ENCODE data around the gene SIPA1L3.

Gene SIPA1L3

DNA sequence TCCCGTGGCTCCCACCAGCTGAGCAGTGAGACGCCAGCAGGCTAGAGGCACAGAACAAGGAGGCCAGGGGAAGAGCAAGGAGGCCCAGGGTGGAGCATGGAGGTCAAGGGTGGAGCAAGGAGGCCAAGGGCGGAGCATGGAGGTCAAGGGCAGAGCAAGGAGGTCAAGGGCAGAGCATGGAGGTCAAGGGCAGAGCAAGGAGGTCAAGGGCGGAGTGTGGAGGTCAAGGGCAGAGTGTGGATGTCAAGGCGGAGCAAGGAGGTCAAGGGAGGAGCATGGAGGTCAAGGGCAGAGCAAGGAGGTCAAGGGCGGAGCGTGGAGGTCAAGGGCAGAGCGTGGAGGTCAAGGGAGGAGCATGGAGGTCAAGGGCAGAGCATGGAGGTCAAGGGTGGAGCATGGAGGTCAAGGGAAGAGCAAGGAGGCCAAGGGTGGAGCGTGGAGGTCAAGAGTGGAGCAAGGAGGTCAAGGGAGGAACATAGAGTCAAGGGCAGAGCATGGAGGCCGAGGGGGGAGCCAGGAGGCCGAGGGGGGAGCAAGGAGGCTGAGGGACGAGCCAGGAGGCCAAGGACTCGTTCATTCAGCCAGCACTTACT, 289.3 kb downstream of the SIPA1L3 start:
- TF ChIP-seq EZH2phosphoT487 (IDR thresholded peaks at IDR 0.05; ENCODE audit: low read length) (no peak), EZH2 (optimal IDR thresholded peaks at IDR 0.05; ENCODE audit: low read depth, low read length) (no peak)
- TF ChIP-seq, protein P1, sequence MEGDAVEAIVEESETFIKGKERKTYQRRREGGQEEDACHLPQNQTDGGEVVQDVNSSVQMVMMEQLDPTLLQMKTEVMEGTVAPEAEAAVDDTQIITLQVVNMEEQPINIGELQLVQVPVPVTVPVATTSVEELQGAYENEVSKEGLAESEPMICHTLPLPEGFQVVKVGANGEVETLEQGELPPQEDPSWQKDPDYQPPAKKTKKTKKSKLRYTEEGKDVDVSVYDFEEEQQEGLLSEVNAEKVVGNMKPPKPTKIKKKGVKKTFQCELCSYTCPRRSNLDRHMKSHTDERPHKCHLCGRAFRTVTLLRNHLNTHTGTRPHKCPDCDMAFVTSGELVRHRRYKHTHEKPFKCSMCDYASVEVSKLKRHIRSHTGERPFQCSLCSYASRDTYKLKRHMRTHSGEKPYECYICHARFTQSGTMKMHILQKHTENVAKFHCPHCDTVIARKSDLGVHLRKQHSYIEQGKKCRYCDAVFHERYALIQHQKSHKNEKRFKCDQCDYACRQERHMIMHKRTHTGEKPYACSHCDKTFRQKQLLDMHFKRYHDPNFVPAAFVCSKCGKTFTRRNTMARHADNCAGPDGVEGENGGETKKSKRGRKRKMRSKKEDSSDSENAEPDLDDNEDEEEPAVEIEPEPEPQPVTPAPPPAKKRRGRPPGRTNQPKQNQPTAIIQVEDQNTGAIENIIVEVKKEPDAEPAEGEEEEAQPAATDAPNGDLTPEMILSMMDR (IDR thresholded peaks at IDR 0.05; ENCODE audit: low read length): no peak
- no peak for DNase-seq
- H3K27me3 ChIP-seq (replicated peaks; ENCODE audit: insufficient read depth, low read length): no peaks in the 10 kb centered on the region
- H3K4me2 ChIP-seq (ENCODE audit: low read depth, low read length): no peak overlapping the region
- no peak overlapping the region for H3K27ac ChIP-seq (ENCODE audit: low read length)
- no peaks in the 10 kb centered on the region for H3K9me3 ChIP-seq (replicated peaks; ENCODE audit: insufficient read depth, low read length)
- no peak overlapping the region for H2AFZ ChIP-seq (ENCODE audit: low read length)
- no peaks in the 10 kb centered on the region for H4K20me1 ChIP-seq (ENCODE audit: insufficient read depth, low read length)
- no peaks in the 10 kb centered on the region for H3F3A ChIP-seq (ENCODE audit: insufficient read depth, low read length)
- no peak overlapping the region for H3K9ac ChIP-seq (ENCODE audit: low read length)
- H3K79me2 ChIP-seq (ENCODE audit: low read length): no peaks in the 10 kb centered on the region
- no peaks in the 10 kb centered on the region for H3K36me3 ChIP-seq (replicated peaks; ENCODE audit: insufficient read depth, low read length)
- no peaks in the 10 kb centered on the region for H3K9me2 ChIP-seq (replicated peaks; ENCODE audit: insufficient read depth, low read length)
- no peaks in the 10 kb centered on the region for H3K4me1 ChIP-seq (ENCODE audit: low read length)
- no peak overlapping the region for H3K4me3 ChIP-seq (ENCODE audit: low read length)

DNA sequence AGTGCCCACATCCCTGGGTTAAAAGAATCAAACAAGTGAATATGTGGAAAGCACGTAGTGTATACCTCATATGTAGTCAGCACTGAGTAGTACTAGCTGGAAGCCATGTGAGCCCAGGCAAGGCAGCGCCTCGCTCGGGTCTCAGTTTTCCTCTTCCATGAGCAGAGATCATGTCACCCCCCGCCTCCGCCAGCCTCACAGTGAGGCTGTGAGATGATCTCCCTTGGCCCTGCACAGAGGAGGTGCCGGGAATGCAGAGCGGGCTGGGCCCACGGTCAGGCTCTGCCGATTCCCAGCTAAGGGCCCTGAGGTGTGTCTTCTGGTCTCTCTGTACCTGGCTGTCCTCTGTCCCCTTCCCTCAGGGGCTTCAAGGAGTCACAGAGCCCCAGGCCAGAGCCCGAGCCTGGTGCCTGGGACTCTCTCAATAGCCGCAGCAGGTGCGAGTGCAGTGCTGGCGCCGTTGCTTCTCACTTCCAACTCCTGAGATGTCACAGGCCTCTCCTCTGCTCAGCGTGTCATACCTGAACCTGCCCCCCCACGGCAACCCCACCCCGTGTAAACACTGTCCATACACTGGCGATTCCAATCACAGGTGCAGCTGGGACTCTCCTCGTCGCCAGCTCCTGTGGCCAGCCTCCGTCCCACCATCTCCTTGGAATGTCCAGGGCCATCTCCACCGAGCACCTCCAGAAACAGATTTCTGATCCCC, 290.1 kb downstream of the SIPA1L3 start:
- H3K9ac ChIP-seq (ENCODE audit: low read length): no peak overlapping the region
- no peaks in the 10 kb centered on the region for H3K27me3 ChIP-seq (replicated peaks; ENCODE audit: insufficient read depth, low read length)
- H3F3A ChIP-seq (ENCODE audit: insufficient read depth, low read length): no peaks in the 10 kb centered on the region
- H3K36me3 ChIP-seq (replicated peaks; ENCODE audit: insufficient read depth, low read length): no peaks in the 10 kb centered on the region
- no peak overlapping the region for H3K27ac ChIP-seq (ENCODE audit: low read length)
- no peaks in the 10 kb centered on the region for H4K20me1 ChIP-seq (ENCODE audit: insufficient read depth, low read length)
- no peak for DNase-seq
- no peak overlapping the region for H3K4me3 ChIP-seq (ENCODE audit: low read length)
- H3K79me2 ChIP-seq (ENCODE audit: low read length): no peaks in the 10 kb centered on the region
- no peak overlapping the region for H3K4me2 ChIP-seq (ENCODE audit: low read depth, low read length)
- H2AFZ ChIP-seq (ENCODE audit: low read length): no peak overlapping the region
- H3K4me1 ChIP-seq (ENCODE audit: low read length): no peaks in the 10 kb centered on the region
- H3K9me3 ChIP-seq (replicated peaks; ENCODE audit: insufficient read depth, low read length): no peaks in the 10 kb centered on the region
- H3K9me2 ChIP-seq (replicated peaks; ENCODE audit: insufficient read depth, low read length): no peaks in the 10 kb centered on the region
- no peak for TF ChIP-seq EZH2 (optimal IDR thresholded peaks at IDR 0.05; ENCODE audit: low read depth, low read length)
- TF ChIP-seq, protein P1 (IDR thresholded peaks at IDR 0.05; ENCODE audit: low read length): no peak
- no peak for TF ChIP-seq EZH2phosphoT487 (IDR thresholded peaks at IDR 0.05; ENCODE audit: low read length)

DNA sequence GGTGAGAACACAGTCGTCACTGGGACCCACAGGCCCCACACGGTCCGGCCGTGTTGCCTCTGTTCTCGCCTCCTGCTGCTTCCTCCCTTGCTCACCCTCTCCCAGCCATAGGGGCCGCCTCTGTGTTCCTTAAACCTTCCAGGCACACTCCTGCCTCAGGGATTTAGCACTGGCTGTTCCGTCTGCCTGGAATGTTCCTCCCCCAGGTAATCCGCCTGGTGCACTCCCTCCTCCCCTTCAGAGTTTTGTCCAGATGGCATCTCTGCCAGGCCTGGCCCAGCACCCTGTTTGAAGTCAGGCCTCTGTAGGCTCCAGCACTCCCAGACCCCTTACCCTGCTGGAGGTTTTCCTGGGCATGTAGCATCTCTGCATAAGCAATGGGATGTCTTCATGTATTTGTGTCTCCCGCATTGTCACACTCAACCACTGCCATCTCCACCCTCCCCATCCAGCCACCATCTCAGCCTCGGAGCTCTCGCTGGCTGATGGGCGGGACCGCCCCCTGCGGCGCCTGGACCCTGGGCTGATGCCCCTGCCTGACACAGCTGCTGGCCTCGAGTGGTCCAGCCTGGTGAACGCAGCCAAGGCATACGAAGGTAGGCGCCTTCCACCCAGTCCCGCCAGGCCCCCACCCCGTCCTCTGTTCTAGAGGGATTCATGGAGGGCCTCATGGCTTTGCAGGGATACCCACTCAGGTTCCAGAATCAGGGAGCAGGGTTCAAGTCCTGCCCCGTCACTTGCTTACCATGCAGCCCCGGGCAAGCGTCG, 291.1 kb downstream of the SIPA1L3 start:
- no peak for DNase-seq
- Histone ChIP-seq H3K9me2 (replicated peaks; ENCODE audit: insufficient read depth, low read length) (no peaks in the 10 kb centered on the region), H3K36me3 (replicated peaks; ENCODE audit: insufficient read depth, low read length) (no peaks in the 10 kb centered on the region), H3K27ac (ENCODE audit: low read length) (no peak overlapping the region), H3K4me2 (ENCODE audit: low read depth, low read length) (no peak overlapping the region), H3K9ac (ENCODE audit: low read length) (no peak overlapping the region), H3K27me3 (replicated peaks; ENCODE audit: insufficient read depth, low read length) (no peaks in the 10 kb centered on the region), H2AFZ (ENCODE audit: low read length) (no peak overlapping the region), H3K4me1 (ENCODE audit: low read length) (no peaks in the 10 kb centered on the region), H3K79me2 (ENCODE audit: low read length) (no peaks in the 10 kb centered on the region), H3K4me3 (ENCODE audit: low read length) (no peak overlapping the region), H3K9me3 (replicated peaks; ENCODE audit: insufficient read depth, low read length) (no peaks in the 10 kb centered on the region), H3F3A (ENCODE audit: insufficient read depth, low read length) (no peaks in the 10 kb centered on the region), H4K20me1 (ENCODE audit: insufficient read depth, low read length) (no peaks in the 10 kb centered on the region)
- TF ChIP-seq EZH2phosphoT487 (IDR thresholded peaks at IDR 0.05; ENCODE audit: low read length) (no peak), EZH2 (optimal IDR thresholded peaks at IDR 0.05; ENCODE audit: low read depth, low read length) (no peak)
- TF ChIP-seq, protein P1 (IDR thresholded peaks at IDR 0.05; ENCODE audit: low read length): no peak
